ENCODE data around the gene MRPL40. TPM values are rescaled to one million over a fixed set of nuclear protein-coding genes. Genes with fewer than 3 reads are reported as not detected.

MRPL40 gene
- polyA plus RNA-seq, 1 donor from 2014 or later: 32.5 TPM

GRCh38 chr22:19460036-19460435 is 27.7 kb downstream of the MRPL40 start:
- TF ChIP-seq POLR2AphosphoS5 (IDR thresholded peaks at IDR 0.05): no peak
- TF ChIP-seq CTCF (IDR thresholded peaks at IDR 0.05; ENCODE audit: poor library complexity, severe bottlenecking): no peak
- no peak for TF ChIP-seq EZH2 (IDR thresholded peaks at IDR 0.05; ENCODE audit: borderline replicate concordance, insufficient read depth, low read length, poor library complexity, severe bottlenecking)
- TF ChIP-seq REST (IDR thresholded peaks at IDR 0.05; ENCODE audit: borderline replicate concordance): no peak
- no peak for TF ChIP-seq TAF1 (IDR thresholded peaks at IDR 0.05; ENCODE audit: low read depth)
- no peak for TF ChIP-seq EP300 (conservative IDR thresholded peaks at IDR 0.05; ENCODE audit: poor library complexity, severe bottlenecking)
- no peak for TF ChIP-seq SMC3 (conservative IDR thresholded peaks at IDR 0.05; ENCODE audit: poor library complexity)
- no peak for TF ChIP-seq RAD21 (conservative IDR thresholded peaks at IDR 0.05)
- TF ChIP-seq MXI1 (conservative IDR thresholded peaks at IDR 0.05; ENCODE audit: poor library complexity, severe bottlenecking): no peak
- Histone ChIP-seq H3K36me3 (ENCODE audit: insufficient read depth, low read length) (peaks cover 7% of the 10 kb centered on the region), H3K79me2 (replicated peaks; ENCODE audit: insufficient read depth, low read length) (no peaks in the 10 kb centered on the region)

GRCh38 chr22:19461506-19461905 is 29.2 kb downstream of the MRPL40 start:
- Histone ChIP-seq H3K27ac (ENCODE audit: low read length) (no peak overlapping the region), H3K79me2 (replicated peaks; ENCODE audit: insufficient read depth, low read length) (no peaks in the 10 kb centered on the region), H3K4me3 (ENCODE audit: low read length) (no peak overlapping the region), H3K36me3 (ENCODE audit: insufficient read depth, low read length) (no peaks in the 10 kb centered on the region), H3K9me2 (ENCODE audit: insufficient read depth, low read length) (no peaks in the 10 kb centered on the region), H3K27me3 (ENCODE audit: insufficient read depth, low read depth, low read length) (no peaks in the 10 kb centered on the region), H4K20me1 (ENCODE audit: insufficient read depth) (no peaks in the 10 kb centered on the region), H3K4me2 (ENCODE audit: low read length) (no peak overlapping the region), H3F3A (ENCODE audit: insufficient read depth, low read length, poor library complexity, severe bottlenecking) (no peaks in the 10 kb centered on the region), H2AFZ (ENCODE audit: low read depth, low read length) (no peak overlapping the region), H3K9ac (ENCODE audit: low read length) (no peak overlapping the region), H3K9me3 (ENCODE audit: low read length) (no peaks in the 10 kb centered on the region)
- TF ChIP-seq TAF1 (IDR thresholded peaks at IDR 0.05; ENCODE audit: low read depth): no peak
- no peak for TF ChIP-seq SMC3 (conservative IDR thresholded peaks at IDR 0.05; ENCODE audit: poor library complexity)

More at GRCh38 chr22:19460036-19460435, 27.7 kb downstream of the MRPL40 start:
- no peaks in the 10 kb centered on the region for H3K9me3 ChIP-seq (ENCODE audit: low read length)
- H3K9me2 ChIP-seq (ENCODE audit: insufficient read depth, low read length): no peaks in the 10 kb centered on the region
- no peaks in the 10 kb centered on the region for H3F3A ChIP-seq (ENCODE audit: insufficient read depth, low read length, poor library complexity, severe bottlenecking)
- no peak overlapping the region for H2AFZ ChIP-seq (ENCODE audit: low read depth, low read length)
- H3K27me3 ChIP-seq (ENCODE audit: insufficient read depth, low read depth, low read length): no peaks in the 10 kb centered on the region
- no peak overlapping the region for H3K9ac ChIP-seq (ENCODE audit: low read length)
- no peaks in the 10 kb centered on the region for H4K20me1 ChIP-seq (ENCODE audit: insufficient read depth)
- H3K4me2 ChIP-seq (ENCODE audit: low read length): no peak overlapping the region
- H3K27ac ChIP-seq (ENCODE audit: low read length): no peak overlapping the region
- H3K4me3 ChIP-seq (ENCODE audit: low read length): no peak overlapping the region

- H3K9me2 ChIP-seq (ENCODE audit: insufficient read depth, low read length): no peaks in the 10 kb centered on the region
- no peak overlapping the region for H3K4me3 ChIP-seq (ENCODE audit: low read length)
- no peaks in the 10 kb centered on the region for H3F3A ChIP-seq (ENCODE audit: insufficient read depth, low read length, poor library complexity, severe bottlenecking)
- no peaks in the 10 kb centered on the region for H3K36me3 ChIP-seq (ENCODE audit: insufficient read depth, low read length)
- H3K9ac ChIP-seq (ENCODE audit: low read length): no peak overlapping the region
- no peak overlapping the region for H2AFZ ChIP-seq (ENCODE audit: low read depth, low read length)
- H3K27me3 ChIP-seq (ENCODE audit: insufficient read depth, low read depth, low read length): no peaks in the 10 kb centered on the region
- no peak overlapping the region for H3K4me2 ChIP-seq (ENCODE audit: low read length)
- no peak for TF ChIP-seq REST (IDR thresholded peaks at IDR 0.05; ENCODE audit: borderline replicate concordance)
- no peaks in the 10 kb centered on the region for H3K79me2 ChIP-seq (replicated peaks; ENCODE audit: insufficient read depth, low read length)
- no peaks in the 10 kb centered on the region for H4K20me1 ChIP-seq (ENCODE audit: insufficient read depth)
- H3K9me3 ChIP-seq (ENCODE audit: low read length): no peaks in the 10 kb centered on the region
- no peak overlapping the region for H3K27ac ChIP-seq (ENCODE audit: low read length)
Observed at GRCh38 chr22:19463008-19463407, 30.7 kb downstream of the MRPL40 start.
